Measurements from ENCODE around the gene DOCK10.
A peak's percentile ranks its signal among the peaks of the same experiment; 100 is the strongest.
"Not testable (repeated sequence)": the region's sequence is repeated elsewhere in the genome, so short reads cannot be mapped to it uniquely, and the experiment has no call there.

The DOCK10 gene

DNA sequence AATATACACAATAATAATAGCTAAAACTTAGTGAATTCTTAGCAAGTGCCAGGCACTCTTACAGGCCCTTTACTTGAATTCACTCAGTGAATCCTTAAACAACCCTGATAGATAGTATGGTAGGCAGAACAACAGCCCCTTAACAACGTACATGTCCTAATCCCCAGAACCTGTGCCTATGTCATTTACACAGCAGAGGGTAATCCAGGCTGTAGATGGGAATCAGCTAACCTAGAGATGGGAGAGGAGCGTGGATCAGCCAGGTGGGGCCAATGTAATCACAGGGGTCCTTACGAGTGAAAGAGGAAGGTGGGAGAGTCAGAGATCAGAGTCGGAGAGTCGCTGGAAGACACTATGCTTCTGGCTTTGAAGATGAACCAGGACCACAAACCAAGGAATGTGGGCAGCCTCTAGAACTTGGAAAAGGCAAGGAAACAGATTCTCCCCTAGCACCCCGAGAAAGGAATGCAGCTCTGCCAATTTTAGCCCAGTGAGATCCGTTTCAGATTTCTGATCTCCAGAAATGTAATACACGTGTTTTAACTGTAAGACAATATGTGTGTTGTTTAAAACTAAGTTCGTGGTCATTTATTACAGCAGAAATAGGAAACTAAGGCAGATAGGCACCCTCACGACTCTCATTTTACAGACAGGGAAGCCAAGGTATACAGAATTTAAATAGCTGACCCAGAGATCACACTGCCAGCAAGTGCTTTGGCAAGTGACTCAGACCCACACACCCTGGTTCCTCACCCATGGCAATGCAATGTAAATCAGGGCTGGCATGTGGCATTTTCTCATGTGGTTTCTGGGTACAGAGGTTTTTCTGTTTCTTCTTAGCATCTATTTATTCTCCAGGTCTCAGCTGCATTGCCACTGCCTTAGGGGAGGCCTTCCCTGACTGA lies 68.9 kb downstream of the DOCK10 start:
- no peak for DNase-seq

DNA sequence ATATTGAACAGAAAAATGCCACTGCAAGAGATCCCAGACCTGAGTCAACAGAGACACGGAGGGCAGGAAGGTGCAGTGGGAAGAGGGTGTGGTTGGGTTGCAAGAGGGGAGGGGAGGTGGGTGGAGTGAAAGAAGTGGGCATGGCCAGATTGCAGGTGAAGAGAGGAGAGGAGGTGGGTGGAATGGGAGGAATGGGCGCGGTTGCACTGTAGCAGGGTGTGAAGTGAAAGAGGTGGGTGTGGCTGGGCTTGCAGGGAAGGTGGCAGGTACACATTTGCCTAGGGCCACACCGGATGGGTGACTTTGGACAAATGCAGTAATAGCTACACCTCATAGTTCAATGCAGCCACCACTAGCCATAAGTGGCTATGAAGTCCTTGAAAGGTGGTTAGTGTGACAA lies 71.1 kb downstream of the DOCK10 start:
- no peak for DNase-seq

DNA sequence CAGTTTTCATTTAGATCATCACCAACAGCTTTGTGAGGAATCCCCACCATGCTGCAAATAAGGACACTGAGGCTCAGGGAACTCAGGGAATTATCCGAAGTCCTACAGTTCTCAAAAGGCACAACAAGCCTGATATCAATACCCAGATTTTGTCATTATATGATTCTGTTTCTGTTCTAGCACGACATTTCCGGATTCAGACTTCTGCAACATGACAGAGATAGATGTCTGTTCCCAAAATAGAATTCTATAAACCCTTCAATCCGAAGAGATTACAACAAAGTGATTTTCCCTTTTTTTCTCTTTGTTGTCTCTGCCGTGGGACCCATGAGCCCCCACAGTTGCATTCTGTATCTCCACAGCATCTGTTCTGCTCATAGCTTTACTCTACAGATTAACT lies 72.0 kb downstream of the DOCK10 start:
- no peak for DNase-seq

DNA sequence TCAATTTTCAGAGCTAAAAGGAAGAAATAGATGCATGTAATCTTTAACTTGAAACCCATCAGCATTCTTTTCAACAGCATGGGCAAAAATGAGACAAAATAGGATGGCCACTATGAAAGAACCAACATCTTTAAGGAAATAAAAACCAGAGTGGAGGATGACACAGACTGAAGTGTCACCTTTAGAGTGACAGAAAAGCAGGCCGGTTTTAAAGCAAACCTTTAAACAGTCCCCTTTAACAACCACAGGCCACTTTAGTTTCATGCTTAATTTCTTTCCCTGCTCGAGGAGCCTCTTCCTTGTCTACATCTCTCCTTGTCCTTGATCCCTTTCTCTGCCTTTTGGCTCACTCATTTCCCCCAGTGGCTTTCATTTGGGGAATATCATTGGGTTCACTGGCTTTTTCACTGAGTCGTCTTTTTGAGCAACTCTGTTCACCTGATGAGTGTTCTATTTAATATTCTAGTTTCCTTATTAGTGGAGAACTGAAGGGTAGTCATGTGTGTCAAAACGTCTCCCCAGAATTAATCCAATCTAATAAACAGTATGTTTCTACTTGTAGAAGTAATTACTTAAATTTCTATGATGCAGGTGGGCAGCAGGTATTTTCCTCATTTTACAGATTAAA lies 72.5 kb downstream of the DOCK10 start:
- no peak for DNase-seq

DNA sequence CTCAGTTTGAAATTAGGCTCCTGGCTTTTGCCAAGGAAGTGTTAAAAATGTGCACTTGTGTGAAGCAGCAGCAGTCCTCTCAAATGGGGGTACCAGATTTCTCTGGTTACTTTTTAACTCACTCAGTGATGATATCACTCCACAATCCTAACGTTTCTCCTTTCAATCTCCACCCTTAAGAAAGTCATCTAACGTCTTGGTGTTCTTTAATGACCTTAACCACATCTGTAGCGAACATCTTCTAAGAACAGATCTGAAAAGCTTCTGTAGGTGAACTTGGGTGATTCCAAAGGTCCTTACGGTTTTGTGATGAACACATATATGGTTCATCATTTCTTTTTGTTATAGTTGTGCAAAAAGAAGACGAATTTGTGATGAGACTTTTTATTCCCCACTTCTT lies 73.2 kb downstream of the DOCK10 start:
- DNase-seq: no peak

DNA sequence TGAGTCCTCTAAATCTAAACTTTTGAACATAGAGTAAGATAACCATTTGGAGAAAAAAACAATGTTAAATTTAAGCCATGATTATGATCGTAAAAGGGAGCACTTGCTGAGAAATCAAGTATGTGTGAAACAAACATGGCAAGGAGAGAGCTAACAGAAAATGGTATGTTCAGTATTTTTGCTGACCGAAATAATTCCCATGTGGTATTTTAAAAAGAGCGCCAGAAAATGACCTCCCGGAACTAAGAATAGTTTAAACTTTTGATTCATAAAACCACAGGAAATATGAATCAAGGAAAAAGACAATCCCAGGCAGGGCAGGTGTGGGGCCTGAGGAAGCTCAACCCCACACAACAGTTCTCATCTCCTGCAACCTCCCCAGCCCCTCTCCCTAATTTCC lies 74.2 kb downstream of the DOCK10 start:
- DNase-seq: no peak

DNA sequence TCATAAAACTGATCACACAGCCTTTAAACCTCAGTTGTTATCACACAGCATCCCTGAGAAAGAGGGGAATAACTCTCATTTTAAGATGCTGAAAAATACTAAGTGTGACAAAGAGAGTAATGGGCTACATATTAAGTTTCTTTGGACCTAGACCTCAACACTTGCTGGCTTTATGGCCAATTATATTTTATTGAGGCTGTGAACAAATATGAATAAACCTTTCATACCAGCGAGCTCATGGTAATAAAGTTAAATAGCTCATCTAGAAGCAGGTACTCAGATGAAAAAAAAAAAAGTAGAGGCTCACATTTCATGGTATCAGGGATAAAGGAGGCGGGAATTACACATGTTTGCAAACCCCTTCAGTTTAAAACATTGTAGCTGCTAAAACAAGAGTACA lies 75.7 kb downstream of the DOCK10 start:
- no peak for DNase-seq

DNA sequence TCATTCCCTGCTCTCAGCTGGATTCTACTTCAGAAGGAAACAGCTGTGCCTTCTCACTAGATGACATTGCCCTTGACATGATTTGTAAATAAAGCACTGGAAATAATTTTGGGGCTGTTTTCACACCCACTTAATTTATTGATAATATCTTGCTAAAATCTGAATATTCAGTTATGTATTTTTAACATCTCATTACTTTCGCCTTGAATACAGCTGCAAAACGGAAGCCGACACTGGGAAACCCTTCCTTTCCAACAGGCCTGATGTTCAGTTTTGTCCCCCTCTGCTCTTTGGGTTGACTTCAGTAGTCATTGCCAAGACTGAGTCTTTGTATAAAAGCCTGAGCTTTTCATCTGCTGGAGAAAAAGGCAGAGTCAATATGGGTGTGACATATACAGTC lies 82.7 kb downstream of the DOCK10 start:
- no peak for DNase-seq

DNA sequence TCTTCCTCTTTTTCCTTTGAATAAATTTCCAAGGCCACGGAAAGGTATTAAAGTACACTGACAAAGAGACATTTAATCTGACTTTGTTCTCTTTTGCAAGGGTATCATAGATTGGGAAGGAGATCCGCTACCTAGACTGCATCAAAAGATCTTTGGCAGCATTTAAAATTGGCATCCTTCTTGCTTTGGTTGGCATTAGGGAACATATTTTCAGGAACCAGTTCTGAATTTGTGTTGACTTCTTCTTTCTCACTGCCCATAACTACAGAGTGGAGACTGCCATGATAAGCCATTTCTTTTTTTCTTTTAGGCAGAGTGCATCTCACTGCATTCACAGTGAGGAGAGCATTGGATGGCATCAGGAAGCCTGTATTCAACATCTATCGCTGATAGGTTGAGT lies 83.4 kb downstream of the DOCK10 start:
- no peak for DNase-seq

DNA sequence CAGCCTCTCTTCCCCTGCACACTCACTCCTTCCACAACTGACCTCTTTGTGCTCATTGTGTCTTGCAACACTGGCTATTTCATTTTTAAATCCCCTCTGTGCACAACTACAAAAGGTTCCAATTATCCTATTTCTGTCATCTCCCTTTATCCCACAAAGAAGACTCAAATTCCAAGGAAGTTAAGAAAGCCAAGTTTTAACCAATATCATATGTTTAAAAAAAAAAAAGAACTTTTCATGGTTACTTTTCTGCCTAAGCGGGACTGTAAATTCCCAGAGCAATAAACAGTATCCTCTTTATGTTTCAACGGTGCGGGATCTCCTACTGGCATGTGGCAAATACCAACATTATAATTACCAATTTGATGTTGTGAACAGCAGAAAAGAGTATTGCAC lies 83.8 kb downstream of the DOCK10 start:
- DNase-seq: no peak

DNA sequence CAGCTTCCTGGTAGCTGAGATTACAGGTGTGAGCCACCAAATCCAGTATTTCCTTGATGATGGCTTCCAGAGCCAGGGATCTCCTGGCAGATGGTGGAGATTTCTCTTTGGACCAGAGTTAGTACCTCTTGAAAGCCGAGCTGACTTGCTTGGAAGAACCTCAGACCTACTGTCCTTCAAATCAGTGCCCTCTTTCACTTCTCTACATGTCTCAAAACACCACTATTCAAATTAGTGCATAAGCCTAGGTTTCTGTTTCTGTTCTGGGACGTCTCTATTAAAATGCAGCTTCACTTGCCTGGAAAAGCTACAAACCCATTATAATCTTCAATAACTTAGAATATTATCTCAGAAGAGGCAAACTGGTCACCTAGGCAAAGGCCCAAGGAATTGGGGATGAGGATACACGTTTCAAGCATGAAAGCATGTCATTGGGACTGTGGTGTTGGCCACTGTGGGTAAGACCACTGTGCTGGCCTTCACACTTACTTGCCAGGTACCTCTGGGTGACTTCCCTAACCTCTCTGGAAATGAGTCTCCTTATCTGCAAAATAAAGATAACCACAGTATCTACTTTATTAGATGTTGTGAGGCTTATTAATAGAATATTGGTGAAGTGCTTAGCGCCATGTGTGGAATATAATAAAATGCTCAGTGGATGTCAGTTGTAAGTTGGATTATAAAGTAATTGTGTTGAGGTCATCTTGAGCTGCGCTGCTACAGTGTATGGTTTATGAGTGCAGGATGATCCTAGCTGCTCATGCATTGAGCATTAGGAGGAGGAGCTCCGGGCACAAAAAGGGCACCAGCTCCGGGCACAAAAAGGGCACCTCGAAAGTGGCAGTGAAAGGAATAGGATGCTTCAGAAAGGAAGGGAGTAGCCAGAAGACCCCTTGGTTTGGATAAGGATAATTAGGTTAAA lies 84.5 kb downstream of the DOCK10 start:
- DNase-seq: no peak

DNA sequence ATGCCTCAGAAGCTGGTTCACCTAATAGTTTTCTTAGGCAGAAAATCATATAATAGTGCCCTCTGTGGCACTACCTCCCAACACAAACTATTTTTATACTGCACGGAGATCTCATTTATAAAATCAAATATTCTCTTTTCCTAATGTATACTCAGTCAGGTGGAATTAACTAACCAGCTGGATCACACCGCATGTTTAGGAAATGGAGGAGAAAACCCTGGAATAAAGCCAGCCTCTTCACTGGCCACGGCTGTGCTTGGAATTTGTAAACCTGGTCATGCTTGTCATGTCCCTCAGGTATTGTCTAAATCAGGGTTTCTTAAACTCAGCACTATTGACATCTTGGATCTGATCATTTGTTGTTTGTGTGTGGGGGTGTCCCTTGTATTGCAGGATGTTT lies 85.6 kb downstream of the DOCK10 start:
- DNase-seq: no peak

DNA sequence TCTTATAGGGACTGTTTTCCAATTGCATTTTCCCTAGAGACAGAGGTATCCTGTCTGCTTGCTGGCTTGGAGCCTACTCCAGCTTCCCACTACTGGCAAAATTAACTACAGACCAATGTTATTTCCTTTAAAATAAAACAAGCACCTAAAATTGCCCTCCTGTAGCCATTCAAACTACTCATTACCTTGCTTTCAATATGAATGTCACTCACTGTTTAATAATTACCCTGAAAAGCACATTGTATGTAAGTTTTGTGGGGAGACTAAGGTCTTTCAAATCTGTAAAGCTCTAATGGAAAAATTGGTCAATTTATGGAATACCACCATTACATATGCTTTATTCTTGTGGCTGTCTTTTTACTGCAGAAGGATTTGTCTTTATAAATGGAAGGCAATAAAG lies 87.3 kb downstream of the DOCK10 start:
- DNase-seq: peak; percentile 68

DNA sequence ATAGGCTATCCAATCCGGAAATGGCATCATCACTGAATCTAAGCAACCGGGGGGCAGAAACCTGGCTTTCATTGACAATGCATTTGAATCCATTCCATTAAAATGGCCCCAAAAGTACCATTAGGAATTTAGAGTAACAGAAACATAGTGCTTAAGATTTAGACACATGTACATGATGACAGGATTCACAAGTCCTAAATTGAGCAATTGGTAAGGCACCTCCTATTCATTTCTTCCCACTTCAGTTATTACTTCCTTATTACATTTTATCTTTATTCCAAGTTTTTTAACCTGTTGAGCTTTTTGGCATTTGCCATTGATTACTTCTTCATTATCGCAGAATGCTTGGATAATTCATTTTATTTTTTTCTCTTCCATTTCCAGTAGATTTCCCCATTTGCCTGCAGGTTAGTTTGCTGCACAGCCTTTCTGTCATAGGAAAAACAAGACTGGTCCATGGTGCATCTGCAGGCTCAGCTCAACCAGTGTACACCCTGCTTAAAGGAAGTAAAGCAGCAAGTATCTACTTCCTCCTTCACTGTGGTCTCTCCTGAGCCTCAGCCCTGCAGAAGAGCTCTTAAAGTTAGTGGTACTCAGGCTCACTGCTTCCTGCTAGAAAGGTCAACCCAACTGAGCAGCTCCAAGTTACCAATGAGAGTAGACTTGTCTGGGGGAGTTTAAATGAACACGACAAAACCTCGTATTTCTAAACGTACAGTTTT lies 89.2 kb downstream of the DOCK10 start:
- DNase-seq: no peak

DNA sequence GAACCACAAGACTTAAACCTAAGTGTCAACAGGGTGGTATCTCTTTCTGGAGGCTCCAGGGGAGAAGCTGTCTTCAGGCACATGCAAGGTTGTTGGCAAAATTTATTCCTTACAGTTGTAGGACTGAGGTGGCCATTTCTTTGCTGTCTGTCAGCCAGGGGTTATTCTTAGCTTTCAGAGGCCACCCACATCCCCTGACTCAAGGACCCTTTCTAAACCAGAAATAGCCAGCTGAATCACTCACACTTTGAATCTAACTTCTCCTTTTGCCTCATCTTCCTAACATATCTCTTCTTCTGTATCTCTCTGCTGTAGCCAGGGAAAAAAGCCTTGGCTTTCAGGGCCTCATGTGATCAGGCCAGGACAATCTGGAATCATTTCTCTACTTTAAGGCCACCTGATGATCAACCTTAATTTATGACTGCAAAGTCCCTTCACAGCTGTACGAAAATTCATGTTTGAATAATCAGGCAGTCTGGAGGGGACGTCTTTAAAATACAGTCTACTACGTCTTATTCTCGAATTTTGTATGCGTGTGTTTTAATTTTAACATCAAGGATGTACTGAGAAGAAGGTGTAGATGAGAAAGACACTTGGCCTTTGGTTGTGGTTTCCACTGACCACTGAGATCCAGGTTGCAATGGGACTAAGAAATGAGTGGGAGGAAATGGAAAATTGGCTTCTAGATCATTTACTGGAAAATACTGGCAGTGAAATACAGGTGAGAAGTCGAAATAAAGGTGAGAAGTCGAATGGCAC lies 90.4 kb downstream of the DOCK10 start:
- DNase-seq: no peak

DNA sequence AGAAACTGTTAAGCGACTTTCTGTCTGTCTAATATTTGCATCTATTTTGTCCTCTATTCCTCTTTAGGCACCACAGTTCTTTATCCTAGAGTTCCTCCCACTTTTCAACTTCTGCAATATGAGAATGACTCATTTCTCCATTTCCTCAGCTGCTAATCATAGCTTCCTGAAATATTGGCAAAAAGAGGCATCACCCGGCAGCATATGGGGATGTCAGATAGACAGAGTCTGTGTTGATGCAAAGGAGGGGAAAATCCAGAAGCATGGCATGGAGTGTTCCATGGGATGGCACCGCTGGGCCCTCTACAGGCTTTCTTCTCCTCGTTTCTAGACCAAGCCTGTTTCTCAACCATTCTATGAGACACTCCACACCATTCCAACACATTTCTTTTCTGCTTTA lies 93.4 kb downstream of the DOCK10 start:
- no peak for DNase-seq

DNA sequence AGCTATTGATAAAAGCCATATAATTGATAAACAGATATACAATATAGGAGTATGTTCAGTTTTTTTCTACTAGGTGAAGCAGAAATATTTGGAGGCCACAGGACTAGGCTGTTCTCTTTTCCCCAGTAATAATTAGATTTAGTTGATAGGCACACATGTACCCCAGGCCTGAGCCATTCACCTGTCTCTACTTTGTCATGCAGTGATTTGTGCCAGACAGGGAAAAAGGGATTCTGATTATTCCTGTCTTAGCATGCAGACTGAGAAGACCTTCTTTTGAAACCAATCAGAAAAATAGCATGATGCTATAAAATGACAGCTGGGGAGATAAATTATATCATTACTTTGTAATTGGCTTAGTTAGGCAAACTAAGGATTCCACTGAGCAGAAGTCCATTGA lies 94.3 kb downstream of the DOCK10 start:
- DNase-seq: no peak

DNA sequence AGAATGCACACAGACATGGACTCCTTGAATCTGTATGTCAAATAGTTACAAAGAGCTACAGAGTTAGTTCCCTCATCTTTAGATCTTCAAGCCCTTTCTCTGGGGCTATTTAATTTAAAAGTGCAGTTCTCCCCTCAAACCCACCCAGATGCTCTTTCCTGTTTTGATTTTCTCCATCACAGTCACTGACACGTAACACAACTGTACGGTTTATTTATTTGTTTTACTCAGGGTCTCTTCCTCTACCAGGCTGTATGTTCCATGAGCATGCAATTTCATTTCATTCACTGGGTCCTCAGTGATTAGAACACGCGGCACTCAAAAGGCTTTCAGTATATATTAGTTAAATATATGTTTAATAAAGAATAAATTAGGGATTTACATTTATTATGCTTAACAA lies 94.7 kb downstream of the DOCK10 start:
- no peak for DNase-seq

DNA sequence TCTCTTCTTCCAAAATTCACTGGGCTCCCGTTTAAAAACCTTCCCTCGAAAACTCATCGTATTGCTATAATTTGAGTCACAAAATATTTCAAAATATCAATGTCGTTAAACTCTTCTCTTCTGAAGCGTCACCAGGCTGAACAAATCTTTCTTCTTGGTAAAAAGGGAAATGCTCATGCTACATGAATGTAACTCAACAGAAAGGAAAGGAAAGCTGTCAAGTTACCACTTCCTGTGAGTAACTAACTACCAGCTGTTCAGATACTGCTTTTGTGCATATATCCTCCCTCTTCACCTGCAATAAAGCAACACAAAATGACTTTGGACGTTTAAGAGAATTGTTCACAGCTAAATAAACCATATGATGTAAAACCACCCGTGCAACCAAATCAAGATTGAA lies 95.4 kb downstream of the DOCK10 start:
- DNase-seq: no peak

DNA sequence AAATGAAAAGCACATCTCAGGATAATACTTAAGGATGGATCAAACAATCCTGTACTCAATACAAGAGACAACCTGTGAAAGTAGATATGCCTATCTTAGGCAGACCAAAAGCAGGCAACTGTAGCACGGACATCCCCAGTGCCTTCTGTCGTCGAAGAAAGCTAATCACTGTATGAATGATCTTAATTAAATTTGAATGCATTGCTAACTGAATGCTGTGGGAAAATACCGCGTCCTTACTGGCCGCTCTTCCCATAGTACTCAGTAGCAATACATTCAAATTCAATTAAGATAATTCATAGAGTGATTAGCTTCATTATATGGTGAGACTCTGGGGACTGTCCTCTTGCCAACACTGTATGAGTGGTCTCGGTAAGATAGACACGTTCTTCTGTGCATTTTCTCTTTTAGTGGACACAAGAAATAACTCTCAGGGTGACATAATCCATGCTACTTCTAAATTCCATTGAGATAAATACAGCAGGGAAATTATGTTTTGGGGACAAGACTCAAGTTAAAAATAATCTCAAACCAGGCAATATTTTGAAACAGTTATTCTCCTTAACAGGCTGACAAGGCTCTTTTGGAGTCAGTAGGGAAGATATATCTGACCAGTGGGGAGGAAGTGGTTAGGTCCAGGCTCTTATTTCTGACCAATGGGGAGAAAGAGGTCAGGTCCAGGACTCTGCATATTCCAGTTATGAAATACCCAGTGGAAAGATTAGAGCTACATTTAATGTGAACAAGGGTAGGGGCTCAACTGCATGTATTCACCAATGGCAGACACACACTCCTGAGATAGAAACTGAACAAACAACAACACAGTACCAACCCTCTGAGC lies 97.3 kb downstream of the DOCK10 start:
- peak; percentile 49 for DNase-seq

DNA sequence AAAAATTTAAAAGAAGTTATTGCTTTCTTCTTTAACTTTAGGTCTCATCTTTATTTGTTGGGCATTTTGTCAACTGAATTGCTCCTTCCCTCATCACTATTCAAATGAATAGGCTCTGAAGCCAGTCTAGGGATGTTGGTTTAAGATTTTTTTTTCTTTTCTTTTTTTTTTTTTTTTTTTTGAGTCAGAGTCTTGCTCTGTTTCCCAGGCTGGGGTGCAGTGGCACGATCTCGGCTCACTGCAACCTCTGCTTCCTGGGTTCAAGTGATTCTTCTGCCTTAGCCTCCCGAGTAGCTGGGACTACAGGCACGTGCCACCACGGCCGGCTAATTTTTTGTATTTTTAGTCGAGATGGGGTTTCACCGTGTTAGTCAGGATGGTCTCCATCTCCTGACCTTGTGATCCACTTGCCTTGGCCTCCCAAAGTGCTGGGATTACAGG lies 98.6 kb downstream of the DOCK10 start:
- not testable (repeated sequence) for DNase-seq
